Neural crest cell (in vitro differentiated cells): ENCODE data around the gene DNASE1L2. TPM values are rescaled to one million over a fixed set of nuclear protein-coding genes. Genes with fewer than 3 reads are reported as not detected.

Experiments used
- DNase-seq: peaks from one replicate; pipeline ENCODE4 v3.0.0; 2021; ENCODE audit warnings: low read depth, mixed read lengths, low spot score
- H3K27ac Mint-ChIP-seq: one replicate; pipeline ENCODE4 v1.8.0; 2021; ENCODE audit warnings: mild to moderate bottlenecking, mixed read lengths; ENCODE audit not compliant: unreplicated experiment
- H3K27me3 Mint-ChIP-seq: 2 replicates; pipeline ENCODE4 v1.8.0; 2021; ENCODE audit warnings: low read depth, mild to moderate bottlenecking, mixed read lengths
- H3K36me3 Mint-ChIP-seq: 2 replicates; pipeline ENCODE4 v1.8.0; 2021; ENCODE audit warnings: low read depth, mild to moderate bottlenecking, mixed read lengths
- H3K4me1 Mint-ChIP-seq: 2 replicates; pipeline ENCODE4 v1.8.0; 2021; ENCODE audit warnings: mixed read lengths
- H3K4me3 Mint-ChIP-seq: one replicate; pipeline ENCODE4 v1.8.0; 2021; ENCODE audit warnings: mild to moderate bottlenecking, mixed read lengths
- H3K9me3 Mint-ChIP-seq: 2 replicates; pipeline ENCODE4 v1.8.0; 2021; ENCODE audit warnings: mixed read lengths
- CTCF ChIP-seq: fragments of 200-600 bp; sonication (generic); conservative IDR thresholded peaks from 2 replicates; pipeline ENCODE4 v1.5.0; 2021; ENCODE audit warnings: antibody characterized with exemption, mild to moderate bottlenecking
- long read RNA-seq: library from polyadenylated mRNA; unstranded; transcript quantifications from one replicate; pipeline ENCODE4 v2.0.0, GENCODE V29; 2020
- total RNA-seq: library from RNA; stranded (reverse); gene quantifications from 2 replicates; pipeline ENCODE4 v1.2.1, GENCODE V29; 2021

DNASE1L2 gene
- total RNA-seq = 1.6 and 2.6 TPM in 2 replicates
- long read RNA-seq = 0 reads

GRCh38 chr16:2236337-2237101, at the start of gene DNASE1L2:
Gene DNASE1L2, plus strand, starts transcription at chr16:2236444. Its CDS starts 373 bp downstream, at chr16:2236817.
- no peak for TF ChIP-seq CTCF
- Mint-ChIP-seq H3K27me3 (peaks cover 37% of the 10 kb centered on the region), H3K4me3 (peak within 1 kb of the TSS; percentile 76), H3K4me1 (no peaks in the 10 kb centered on the region), H3K36me3 (peaks cover 2% of the 10 kb centered on the region), H3K27ac (no peak within 1 kb of the TSS), H3K9me3 (no peaks in the 10 kb centered on the region)
- peak; percentile 58 for DNase-seq

- Mint-ChIP-seq H3K4me3 (no peak overlapping the region), H3K4me1 (peaks cover 1% of the 10 kb centered on the region), H3K27me3 (no peaks in the 10 kb centered on the region), H3K36me3 (peaks cover 3% of the 10 kb centered on the region), H3K9me3 (no peaks in the 10 kb centered on the region), H3K27ac (peak overlapping the region; percentile 78)
- no peak for DNase-seq
- no peak for TF ChIP-seq CTCF
These were observed 49.7 kb upstream of the DNASE1L2 start for GRCh38 chr16:2186505-2186904.

GRCh38 chr16:2187212-2187611, 49.0 kb upstream of the DNASE1L2 start:
- H3K4me3 Mint-ChIP-seq = no peak overlapping the region
- no peak for TF ChIP-seq CTCF
- no peak overlapping the region for H3K27ac Mint-ChIP-seq
- peaks cover 2% of the 10 kb centered on the region for H3K36me3 Mint-ChIP-seq
- no peaks in the 10 kb centered on the region for H3K27me3 Mint-ChIP-seq
- no peaks in the 10 kb centered on the region for H3K9me3 Mint-ChIP-seq
- H3K4me1 Mint-ChIP-seq = peaks cover 5% of the 10 kb centered on the region
- no peak for DNase-seq

GRCh38 chr16:2188395-2188794, 47.8 kb upstream of the DNASE1L2 start:
- H3K9me3 Mint-ChIP-seq = no peaks in the 10 kb centered on the region
- H3K4me1 Mint-ChIP-seq = peaks cover 8% of the 10 kb centered on the region
- no peak overlapping the region for H3K4me3 Mint-ChIP-seq
- TF ChIP-seq CTCF = no peak
- no peak overlapping the region for H3K27ac Mint-ChIP-seq
- no peaks in the 10 kb centered on the region for H3K36me3 Mint-ChIP-seq
- H3K27me3 Mint-ChIP-seq = no peaks in the 10 kb centered on the region
- no peak for DNase-seq

- Mint-ChIP-seq H3K9me3 (no peaks in the 10 kb centered on the region), H3K36me3 (no peaks in the 10 kb centered on the region), H3K27me3 (no peaks in the 10 kb centered on the region), H3K4me3 (no peak overlapping the region), H3K4me1 (peaks cover 8% of the 10 kb centered on the region), H3K27ac (no peak overlapping the region)
- DNase-seq = no peak
- TF ChIP-seq CTCF = no peak
These were observed 46.9 kb upstream of the DNASE1L2 start for GRCh38 chr16:2189252-2189893.
